Skin of body (tissue), 2 donors: ENCODE measurements around the gene OTC. TPM values are rescaled to one million over a fixed set of nuclear protein-coding genes. Genes with fewer than 3 reads are reported as not detected.

Source experiments
- DNase-seq: peaks from one replicate; lab custom pipeline; 2025; lab: John Stamatoyannopoulos, UW
- total RNA-seq: library from RNA; depleted of rRNA; stranded (reverse); fragments of >200 nt; gene quantifications from one replicate; pipeline ENCODE4 v1.2.3, GENCODE V29; 2014

OTC gene
- total RNA-seq = not detected

DNA sequence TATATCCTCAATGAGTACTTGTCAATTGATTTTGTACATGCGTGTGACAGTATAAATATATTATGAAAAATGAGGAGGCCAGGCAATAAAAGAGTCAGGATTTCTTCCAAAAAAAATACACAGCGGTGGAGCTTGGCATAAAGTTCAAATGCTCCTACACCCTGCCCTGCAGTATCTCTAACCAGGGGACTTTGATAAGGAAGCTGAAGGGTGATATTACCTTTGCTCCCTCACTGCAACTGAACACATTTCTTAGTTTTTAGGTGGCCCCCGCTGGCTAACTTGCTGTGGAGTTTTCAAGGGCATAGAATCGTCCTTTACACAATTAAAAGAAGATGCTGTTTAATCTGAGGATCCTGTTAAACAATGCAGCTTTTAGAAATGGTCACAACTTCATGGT, at the start of gene OTC:
TSS of gene OTC (plus strand) at position 243 of the 400 bp plus-strand sequence. CDS start at position 336, 93 bp downstream.
- DNase-seq = no peak

GRCh38 chrX:38304010-38304409, 48.4 kb upstream of the OTC start:
- no peak for DNase-seq

DNA sequence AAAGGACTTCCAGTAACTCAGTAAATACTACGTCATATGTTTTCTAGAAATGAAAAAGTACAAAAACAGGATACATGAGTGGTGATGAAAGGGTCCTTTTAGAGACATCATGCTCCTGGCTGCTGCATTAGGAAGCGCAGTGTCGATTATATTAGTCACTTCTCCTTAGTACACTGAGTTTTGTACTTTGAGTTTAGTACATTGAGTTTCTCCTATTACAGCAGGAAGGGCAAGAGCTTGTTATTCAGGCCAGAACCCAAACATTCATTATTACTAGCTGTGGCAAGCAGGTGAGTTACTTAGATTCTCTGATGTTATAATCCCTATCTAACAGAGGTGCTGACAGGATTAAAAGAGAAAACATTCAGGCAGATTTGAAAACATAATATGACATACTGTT, 46.4 kb upstream of the OTC start:
- DNase-seq = no peak

GRCh38 chrX:38311743-38312142, 40.7 kb upstream of the OTC start:
- DNase-seq = no peak

DNA sequence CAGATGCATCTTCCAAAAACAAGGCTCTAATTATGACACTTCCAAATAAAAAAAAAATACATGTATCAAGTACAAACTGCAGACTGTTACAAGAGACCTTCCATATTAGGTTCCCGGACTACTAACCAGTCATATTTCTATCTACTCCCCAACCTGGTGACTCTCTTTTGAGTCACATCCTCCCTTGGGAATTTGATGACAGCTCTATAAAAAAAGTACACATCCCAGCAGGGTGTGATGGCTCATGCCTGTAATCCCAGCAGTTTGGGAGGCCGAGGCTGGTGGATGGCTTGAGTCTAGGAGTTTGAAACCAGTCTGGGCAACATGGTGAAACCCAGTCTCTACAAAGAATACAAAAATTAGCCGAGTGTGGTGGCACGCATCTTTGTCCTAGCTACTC, 40.0 kb upstream of the OTC start:
- no peak for DNase-seq

GRCh38 chrX:38313190-38313589, 39.2 kb upstream of the OTC start:
- DNase-seq = no peak

- DNase-seq = no peak
These were observed 37.2 kb upstream of the OTC start for GRCh38 chrX:38315186-38315585.

- no peak for DNase-seq
These were observed 34.2 kb upstream of the OTC start for GRCh38 chrX:38318196-38318595.

- DNase-seq = no peak
These were observed 33.8 kb upstream of the OTC start for GRCh38 chrX:38318606-38319005.

GRCh38 chrX:38320819-38321218, 31.6 kb upstream of the OTC start:
- DNase-seq = no peak

DNA sequence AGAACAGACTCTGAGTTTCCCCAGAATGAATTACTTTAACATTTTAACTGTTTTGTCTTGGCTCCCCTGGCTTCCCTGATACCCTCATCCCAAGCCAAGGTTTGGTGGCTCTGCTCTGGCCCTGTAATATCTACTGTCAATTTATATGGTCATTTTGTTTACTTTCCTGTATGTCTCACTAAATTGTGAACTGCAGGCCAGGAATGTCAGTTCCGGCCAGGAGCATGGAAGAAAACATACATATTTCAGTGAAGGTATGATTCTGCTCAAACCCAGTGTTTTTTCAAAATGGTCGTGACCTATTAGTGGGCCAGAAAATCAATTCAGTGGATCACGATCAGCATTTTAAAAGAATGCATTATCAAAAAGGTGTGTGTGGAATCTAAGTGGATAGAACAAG, 26.3 kb upstream of the OTC start:
- no peak for DNase-seq

GRCh38 chrX:38327007-38327774, 25.2 kb upstream of the OTC start, which contains the start of gene RPGR:
TSS of gene RPGR (minus strand) at chrX:38327509. CDS start at chrX:38327367, 142 bp downstream.
- DNase-seq = peak; percentile 84

DNA sequence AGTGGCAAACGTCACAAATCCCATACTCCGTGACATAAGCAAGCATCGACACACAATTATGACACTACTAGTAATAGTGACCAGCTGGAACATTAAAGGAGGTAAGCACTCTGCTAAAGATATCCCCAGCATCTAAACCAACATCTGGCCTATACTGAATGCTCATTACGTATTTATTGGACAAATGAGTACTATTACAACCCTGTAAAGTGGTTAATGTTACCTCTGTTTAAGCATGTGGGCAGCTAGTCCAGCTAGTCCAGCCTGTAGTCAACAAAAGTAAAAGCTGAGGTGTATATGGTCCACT, 24.7 kb upstream of the OTC start:
- no peak for DNase-seq

DNA sequence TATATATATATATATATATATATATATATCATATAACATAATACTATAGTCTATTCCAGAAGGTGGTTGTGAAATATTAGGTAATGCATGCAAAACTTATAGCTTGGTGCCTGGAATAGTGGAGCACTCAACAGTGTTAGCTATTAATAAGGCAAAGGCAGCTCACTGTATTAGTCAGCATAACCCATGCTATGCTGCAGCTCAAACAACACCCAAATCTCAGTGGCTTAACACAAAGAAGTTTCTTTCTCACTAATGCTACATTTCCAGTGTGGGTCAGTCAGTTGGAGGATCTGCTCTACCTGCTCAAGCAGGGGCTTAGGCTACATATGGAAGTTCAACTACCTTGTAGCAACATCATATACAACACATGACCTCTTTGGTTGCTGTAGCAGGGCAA, 19.9 kb upstream of the OTC start:
- no peak for DNase-seq

DNA sequence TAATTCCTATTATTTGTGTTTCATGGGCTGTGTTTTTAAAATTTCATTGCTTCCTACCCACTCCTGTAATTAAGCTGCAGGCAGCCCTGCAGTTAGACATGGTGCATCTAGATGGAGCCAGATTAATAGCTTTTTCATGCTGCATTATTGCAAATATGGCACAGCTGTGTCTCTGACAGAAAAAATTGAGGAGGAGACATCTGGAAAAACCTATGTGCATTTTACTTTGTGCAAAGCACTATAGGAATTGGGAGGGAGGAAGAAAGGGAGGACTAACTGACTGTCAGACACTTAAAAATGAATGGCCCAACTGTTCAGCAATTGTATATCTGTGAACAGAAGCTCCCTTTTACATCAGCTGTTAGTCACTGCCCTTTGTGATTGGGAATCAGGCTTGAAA, 17.0 kb upstream of the OTC start:
- peak; percentile 16 for DNase-seq

- DNase-seq = no peak
These were observed 15.7 kb upstream of the OTC start for GRCh38 chrX:38336538-38337240.

DNA sequence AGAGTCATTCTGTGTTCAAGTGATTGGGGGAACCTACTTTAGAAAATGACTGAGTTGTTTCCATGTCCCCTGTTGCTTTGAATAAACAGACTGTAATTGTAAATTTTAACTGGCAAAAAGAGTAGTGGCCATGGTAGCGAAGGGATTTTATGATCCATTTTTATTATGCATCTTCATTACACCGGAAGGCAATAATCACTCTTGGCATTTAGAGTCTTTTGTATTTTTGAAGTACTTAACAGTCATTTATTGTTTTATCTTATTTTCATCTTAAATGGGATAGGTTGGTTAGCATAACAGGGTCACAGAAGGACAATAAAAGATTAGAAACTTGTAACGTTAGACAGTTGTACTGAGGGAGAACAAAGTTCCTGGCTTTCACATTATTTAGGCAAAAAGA, 11.0 kb upstream of the OTC start:
- DNase-seq = no peak

DNA sequence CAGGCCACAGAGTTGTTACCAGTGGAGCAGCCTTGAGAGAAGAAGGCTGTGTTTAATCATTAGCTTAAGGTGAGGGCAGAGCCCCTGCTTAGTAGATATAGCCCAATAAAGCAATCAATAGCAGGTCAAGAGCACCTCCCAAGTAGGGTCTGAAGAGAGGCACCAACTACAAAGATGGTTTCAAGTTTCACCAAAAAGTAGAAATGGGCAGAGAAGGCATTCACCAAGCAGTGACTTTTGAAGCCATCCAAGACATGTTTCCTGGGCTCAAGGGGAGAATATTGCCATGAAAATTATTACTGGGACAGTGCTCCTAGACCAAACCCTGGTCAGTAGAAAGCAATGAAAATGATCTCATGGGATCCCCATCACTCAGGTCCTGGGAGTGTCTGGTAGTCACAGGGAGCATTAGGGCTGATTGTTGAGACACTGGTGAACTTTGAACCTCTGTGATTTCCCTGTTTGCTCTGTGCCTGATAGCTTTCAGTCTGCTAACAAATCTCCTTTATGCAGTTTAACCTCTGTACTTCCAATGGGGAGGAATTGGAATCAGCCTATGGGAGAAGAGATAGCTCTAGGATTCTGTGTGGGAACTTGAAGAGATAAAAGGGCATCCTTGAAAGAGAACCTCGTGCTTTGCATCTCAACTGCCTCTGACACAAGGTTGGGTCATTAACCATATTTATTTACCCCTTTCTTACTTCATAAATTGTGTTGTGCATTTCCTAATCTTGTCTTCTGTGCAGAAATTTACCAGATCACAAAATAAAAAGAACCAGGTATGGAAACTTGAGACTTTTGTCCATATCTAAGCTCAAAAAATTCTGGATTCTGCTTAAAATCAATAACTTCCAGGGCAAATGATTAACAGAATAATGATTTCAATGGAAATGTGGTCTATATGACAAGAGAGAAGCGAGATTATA, 9.3 kb upstream of the OTC start:
- no peak for DNase-seq

GRCh38 chrX:38346150-38346549, 6.3 kb upstream of the OTC start:
- no peak for DNase-seq

DNA sequence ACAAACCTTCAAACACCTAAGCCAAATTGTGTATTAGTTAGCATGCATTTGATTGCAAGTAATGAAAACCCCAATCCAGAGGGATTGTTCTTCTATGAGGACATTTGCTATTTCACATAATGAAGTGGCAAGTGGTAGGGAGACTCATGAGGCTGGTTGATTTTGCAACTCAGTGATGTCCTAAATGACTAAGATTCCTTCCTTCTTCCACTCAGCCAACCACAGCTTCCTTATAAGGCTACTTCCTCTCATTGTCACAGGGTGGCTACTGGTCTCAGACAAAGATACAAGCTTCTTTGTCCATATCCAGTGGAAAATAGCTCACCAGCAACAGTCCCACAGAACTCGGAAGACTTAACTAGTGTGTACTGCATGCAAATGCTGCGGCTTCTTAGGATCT, 5.3 kb upstream of the OTC start:
- no peak for DNase-seq

GRCh38 chrX:38351346-38351745, 1.1 kb upstream of the OTC start:
- DNase-seq = no peak

DNA sequence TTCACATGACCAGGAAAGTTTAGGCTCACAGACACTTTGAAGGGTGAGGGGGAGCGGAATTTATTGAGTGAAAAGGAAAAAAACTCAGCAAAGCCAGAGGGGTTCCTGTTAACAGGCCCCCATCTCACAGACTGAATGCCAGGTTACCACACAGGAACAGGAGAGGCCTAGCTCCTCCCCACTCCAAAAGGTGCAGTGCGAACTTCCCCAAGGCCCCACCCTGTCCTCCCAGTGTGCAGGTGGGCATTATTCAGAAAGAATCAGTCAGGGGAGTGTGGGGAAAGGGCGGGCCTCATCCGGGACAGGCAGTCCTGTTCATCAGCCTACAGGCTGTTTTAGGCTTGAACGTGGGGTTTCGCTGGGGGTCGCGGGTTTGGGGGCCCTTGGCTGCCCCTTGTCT, 4.0 kb downstream of the OTC start:
- no peak for DNase-seq
